GM10248 (cell line): ENCODE data around the gene CACNA1B.

ENCODE experiments used
- CTCF ChIA-PET: fragments of 300-600 bp; sonication (Branson Sonifier 250); formaldehyde crosslinking; extraction: SDS; loops from one replicate; lab custom pipeline; 2021; ENCODE audit warnings: antibody characterized with exemption; lab: Yijun Ruan, JAX
- POLR2A ChIA-PET: fragments of 350-650 bp; sonication (Branson Sonifier 250); formaldehyde crosslinking; extraction: SDS; loops from one replicate; lab custom pipeline; 2020; ENCODE audit warnings: antibody characterized with exemption; lab: Yijun Ruan, JAX
- DNase-seq: peaks from one replicate; pipeline ENCODE4 v3.0.0; 2012; ENCODE audit errors: extremely low spot score
- TF ChIP-seq, protein P1 (sequence below): IDR thresholded peaks from 2 replicates; pipeline ENCODE4 v1.5.1; 2012; ENCODE audit warnings: mild to moderate bottlenecking, low read depth; ENCODE audit errors: extremely low read depth, missing control alignments, control extremely low read depth

CACNA1B gene

DNA sequence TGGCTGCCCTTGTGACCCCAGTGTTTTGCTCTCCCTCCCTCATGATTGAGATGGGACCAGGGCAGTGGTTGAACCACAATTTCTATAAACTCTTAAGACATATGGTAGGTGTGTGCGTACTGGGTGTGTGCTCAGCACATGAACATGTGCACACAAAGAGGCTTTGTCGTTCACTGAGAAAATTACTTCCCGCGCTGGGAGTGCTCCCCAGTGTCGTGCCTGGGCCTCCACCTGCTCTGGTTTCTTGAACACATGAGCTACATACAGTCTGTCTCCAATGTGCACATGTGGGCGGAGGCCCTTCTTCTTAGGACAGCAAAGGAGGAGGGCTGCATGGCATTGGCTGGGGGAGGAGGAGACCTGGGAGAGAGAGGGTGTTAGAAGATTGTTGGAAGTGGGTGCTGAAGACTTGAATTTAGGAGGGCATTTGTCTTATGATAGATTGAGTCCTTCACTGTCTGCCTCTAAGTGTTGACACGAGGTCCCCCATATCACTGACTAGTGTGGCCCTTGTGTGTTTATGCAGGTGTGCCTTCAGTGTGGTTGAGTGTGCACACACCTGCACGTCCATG lies 170.0 kb downstream of the CACNA1B start:
- ChIA-PET POLR2A (no interaction called here), CTCF (no interaction called here)
- TF ChIP-seq, protein P1, sequence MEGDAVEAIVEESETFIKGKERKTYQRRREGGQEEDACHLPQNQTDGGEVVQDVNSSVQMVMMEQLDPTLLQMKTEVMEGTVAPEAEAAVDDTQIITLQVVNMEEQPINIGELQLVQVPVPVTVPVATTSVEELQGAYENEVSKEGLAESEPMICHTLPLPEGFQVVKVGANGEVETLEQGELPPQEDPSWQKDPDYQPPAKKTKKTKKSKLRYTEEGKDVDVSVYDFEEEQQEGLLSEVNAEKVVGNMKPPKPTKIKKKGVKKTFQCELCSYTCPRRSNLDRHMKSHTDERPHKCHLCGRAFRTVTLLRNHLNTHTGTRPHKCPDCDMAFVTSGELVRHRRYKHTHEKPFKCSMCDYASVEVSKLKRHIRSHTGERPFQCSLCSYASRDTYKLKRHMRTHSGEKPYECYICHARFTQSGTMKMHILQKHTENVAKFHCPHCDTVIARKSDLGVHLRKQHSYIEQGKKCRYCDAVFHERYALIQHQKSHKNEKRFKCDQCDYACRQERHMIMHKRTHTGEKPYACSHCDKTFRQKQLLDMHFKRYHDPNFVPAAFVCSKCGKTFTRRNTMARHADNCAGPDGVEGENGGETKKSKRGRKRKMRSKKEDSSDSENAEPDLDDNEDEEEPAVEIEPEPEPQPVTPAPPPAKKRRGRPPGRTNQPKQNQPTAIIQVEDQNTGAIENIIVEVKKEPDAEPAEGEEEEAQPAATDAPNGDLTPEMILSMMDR, result no peak
- DNase-seq, result no peak

DNA sequence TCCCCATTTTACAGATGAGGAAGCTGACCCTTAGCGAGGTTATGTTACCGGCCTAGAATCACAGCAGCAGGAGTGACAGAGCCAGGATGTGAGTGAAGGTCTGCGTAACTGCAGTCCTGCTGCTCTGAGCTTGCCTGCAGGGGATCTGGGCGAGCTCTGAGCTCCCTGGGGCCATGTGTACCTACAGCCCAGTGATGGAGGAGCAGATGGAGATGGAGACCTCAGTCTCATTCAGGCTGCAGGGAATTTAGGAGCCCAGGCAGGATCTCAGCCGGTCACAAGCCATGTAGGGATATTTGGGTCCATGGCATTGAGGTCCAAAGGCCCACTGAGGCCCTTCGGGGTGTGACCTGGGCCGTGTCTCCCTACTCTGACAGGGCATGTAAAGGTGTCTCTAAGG lies 170.6 kb downstream of the CACNA1B start:
- TF ChIP-seq, protein P1, result no peak
- POLR2A ChIA-PET, result no interaction called here
- DNase-seq, result no peak
- CTCF ChIA-PET, result no interaction called here

DNA sequence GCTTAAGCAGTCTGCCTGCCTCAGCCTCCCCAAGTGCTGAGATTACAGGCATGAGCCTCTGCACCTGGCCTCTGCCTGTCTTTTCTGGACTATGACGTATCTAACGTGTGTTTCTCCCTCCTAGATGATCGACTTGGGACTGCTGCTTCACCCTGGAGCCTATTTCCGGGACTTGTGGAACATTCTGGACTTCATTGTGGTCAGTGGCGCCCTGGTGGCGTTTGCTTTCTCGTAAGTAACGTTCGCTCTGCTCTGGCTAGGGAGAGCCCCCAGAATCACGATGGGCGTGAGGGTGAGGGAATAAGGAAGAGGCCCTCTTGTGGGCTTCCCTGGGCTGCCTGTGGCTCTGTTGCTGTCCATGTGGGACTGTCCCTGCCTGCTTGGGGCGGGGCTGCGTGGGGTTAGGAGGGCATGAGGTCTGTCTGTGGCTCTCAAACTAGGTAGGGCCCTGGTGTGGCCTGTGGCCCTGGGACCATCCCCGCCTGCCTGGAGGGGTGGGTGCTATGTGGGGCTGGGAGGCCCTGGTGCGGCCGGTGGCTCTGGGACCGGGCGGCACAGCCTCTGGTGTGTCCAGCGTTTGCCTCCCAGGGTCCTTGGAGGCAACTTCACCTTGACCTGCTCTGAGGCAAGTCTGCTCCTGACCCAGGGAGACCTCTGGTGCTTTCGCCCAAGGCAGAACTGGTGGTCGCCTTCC lies 171.7 kb downstream of the CACNA1B start:
- DNase-seq, result no peak
- POLR2A ChIA-PET, result no interaction called here
- CTCF ChIA-PET, result no interaction called here
- TF ChIP-seq, protein P1, result no peak

DNA sequence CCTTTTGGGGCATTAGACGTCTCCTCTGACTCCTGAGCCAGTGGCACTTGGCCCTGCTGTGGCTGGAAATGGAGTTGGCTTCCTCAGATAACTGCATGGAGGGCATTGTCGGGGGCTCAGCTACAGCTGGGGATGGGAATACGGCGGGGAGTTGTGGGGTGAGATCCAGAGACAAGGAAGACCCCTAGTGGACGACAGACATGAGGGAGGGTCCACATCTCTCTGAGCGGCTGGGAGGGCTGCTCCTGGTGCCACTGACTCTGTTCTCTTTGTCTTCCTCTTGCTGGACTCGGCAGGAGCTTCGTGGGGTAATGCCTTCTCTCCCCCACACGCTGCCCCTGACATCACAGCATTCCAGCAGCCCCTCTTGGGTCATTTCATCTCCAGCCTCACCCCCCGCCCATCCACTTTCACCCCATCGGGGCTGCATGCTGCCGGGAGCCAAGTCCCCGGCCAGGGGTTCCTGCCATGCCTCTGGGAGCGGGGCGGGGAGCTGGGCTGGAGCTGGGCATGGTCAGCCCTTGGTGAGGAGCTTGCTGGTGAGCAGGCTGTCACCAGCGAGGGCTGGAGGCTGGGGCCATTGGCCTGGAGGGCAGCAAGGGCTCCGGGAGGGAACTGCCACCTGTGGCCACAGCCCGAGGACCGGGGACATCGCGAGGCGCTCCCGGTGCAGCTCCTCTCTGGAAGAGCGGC lies 172.3 kb downstream of the CACNA1B start:
- POLR2A ChIA-PET, result no interaction called here
- DNase-seq, result no peak
- TF ChIP-seq, protein P1, result no peak
- CTCF ChIA-PET, result no interaction called here

DNA sequence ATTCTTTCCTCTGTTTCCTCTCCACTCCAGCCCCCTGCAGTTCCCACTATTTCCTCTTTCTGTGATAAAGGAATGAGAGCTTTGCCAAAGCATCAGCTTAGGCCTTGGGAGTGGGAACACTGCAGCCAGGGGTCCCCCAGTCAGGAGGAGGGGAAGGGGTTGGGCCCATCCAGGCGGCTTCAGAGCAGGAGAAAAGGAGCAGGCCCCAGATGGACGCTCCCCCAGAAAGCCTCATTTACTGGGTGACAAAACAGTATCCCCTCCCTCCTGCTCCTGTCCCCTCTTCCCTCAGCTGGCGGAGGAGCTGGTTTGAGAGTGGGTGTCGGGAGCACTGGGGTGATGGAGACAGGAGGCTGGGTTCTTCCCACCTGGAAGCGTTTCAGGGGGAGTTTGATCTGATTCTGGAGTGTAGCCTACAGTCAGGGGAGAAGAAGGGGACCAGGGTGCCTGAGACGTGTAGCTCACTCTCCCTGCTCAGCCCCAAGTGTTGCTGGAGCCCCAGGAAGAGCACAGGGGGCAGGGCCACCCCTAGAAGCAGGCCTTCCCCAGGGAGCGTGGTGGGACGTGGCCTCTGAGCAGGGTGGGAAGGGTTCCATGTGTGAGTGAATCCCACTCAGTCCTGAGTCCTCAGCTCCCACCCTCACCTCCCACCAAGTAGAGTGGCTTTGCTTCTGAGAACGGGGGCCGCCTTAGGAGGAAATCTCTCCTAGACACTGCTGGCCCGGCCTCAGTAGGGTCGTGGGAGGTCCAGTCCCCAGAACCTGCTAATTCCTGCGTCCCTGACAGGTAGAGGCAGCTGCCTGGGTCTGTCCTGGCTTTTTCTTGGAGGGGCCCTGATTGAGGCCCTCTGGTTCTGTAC lies 173.1 kb downstream of the CACNA1B start:
- TF ChIP-seq, protein P1, result no peak
- no peak for DNase-seq
- ChIA-PET CTCF (no interaction called here), POLR2A (no interaction called here)

DNA sequence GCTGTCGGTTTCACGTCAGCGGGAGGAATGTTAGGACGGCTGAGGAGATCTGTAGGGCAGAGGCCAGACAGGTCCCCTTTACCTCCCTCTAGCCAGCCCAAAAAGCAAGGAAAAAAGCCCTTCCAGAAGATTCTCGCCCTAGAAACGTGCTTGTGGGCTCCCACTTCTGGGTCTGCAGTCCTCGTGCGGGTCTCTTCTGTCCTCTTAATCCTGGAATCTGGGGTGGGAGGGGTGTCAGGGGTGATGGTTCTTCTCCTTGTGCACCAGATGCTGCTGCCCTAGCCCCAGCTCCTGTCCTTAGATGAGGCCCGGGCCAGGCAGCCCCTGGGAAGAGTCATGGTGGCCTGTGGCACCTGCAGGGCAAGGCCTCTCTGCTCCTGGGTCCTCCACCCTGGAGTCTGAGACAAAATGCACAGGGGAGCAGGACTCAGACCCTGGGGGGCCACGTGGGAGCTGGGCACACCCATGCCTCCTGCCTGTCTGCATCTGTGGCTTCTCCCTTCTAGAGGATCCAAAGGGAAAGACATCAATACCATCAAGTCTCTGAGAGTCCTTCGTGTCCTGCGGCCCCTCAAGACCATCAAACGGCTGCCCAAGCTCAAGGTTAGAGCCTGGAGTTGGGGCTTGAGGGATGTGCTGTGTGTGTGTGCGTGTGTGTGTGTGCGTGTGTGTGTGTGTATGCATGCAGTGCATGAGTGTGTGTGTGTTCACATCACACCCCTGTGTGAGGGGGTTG lies 174.2 kb downstream of the CACNA1B start:
- ChIA-PET POLR2A (no interaction called here), CTCF (no interaction called here)
- no peak for DNase-seq
- TF ChIP-seq, protein P1, result no peak
